ENCODE data around the gene MAP3K20.
"Not testable (repeated sequence)": the region's sequence is repeated elsewhere in the genome, so short reads cannot be mapped to it uniquely, and the experiment has no call there.

Gene MAP3K20

GRCh38 chr2:173301549-173301948, 225.9 kb downstream of the MAP3K20 start:
- in situ Hi-C loops (cut with MboI; ENCODE audit: low sequenced_read_pairs) = not testable (repeated sequence)

DNA sequence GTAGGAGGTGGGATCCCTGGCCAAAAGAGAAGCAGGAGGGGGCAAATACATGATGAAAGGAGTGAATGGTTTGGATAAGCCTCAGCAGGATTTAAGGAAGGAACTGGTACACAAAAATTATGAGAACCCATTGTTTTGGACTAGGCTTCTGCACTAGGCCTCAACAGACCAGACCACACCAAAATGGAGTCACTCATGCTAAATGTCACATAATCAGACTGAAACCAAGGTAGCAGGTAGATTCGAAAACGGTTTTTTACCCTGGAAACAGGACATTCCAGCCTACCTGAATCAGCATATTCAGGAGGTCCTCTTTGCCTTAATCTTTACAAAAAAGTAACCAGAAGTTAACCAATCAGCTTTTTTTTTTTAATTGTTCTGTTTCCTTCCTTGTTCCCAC, 229.7 kb downstream of the MAP3K20 start:
- in situ Hi-C loops (cut with MboI; ENCODE audit: low sequenced_read_pairs) = no loop called here

DNA sequence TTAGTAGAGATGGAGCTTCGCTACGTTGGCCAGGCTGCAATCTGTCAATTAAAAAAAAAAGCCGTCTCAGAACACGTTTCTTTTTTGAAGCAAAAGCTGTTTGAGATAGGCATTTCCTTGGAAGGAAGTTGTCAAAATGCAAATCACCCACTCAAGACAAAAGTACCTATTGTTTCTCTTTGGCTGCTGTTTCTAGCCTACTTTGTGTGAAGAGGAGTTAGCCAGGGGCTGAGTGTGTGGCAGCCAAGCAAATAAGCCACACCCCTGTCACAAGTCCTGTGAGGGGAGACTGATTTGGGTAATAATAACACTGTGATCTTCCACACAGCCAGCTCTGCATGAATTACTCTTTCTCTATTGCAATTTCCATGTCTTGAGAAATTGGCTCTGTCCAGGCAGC, 231.6 kb downstream of the MAP3K20 start:
- in situ Hi-C loops (cut with MboI; ENCODE audit: low sequenced_read_pairs) = no loop called here

DNA sequence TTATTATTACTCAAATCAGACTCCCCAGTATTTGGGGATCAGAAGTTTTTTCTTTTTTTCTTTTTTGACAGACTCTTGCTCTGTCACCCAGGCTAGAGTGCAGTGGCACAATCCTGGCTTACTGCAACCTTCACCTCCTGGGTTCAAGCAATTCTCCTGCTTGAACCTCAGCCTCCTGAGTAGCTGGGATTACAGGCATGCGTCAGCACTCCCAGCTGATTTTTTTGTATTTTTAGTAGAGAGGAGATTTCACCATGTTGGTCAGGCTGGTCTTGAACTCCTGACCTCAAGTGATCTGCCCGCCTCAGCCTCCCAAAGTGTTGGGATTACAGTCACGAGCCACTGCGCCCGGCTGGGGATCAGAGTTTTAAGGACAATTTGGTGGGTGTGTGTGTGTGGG, 233.7 kb downstream of the MAP3K20 start:
- in situ Hi-C loops (cut with MboI; ENCODE audit: low sequenced_read_pairs) = not testable (repeated sequence)

DNA sequence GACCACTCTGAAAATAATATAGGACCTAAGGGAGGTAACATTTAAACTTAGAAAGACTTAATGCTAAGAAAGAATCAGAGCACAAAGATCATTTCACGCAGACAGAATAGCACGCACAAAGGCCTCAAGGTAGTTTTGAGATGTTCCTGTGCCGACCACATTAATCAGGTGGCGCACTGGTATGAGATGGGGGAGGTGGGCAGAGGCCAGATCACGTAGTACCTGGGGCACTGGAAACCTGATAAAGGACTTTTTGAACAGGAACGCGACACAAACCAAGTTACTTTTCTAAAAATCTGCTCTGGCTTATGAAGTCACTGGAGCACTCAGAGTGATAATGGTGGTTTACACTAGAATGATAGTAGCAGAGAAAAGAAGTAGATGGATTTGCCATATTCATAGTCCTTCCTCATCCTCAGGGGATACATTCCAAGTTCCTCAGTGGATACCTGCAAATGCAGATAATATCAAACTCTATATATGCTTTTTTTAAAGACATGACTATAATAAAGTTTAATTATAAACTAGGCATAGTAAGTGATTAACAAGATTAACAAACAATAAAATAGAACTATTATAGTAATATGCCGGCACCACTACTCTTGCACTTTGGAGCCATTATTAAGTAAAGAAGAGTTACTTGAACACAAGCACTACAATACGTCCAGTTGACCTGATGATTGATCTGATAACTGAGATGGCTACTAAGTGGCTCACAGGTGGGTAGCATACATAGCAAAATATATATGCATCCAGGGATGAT, 236.4 kb downstream of the MAP3K20 start:
- in situ Hi-C loops (cut with MboI; ENCODE audit: low sequenced_read_pairs) = no loop called here
